WERI-Rb-1 (cell line): ENCODE data around the gene NDUFA9.

Experiments
- DNase-seq: peaks from one replicate; pipeline ENCODE4 v3.0.0-alpha.2; 2020
- H3K27ac ChIP-seq: fragments of 250-450 bp; sonication (Bioruptor Pico); 2 replicates; pipeline ENCODE4 v1.5.1; 2020; ENCODE audit warnings: mild to moderate bottlenecking, moderate library complexity
- H3K27me3 ChIP-seq: fragments of 250-450 bp; sonication (Bioruptor Pico); 2 replicates; pipeline ENCODE4 v1.5.1; 2021; ENCODE audit warnings: mild to moderate bottlenecking, low read depth, moderate library complexity; ENCODE audit not compliant: insufficient read depth, severe bottlenecking
- H3K36me3 ChIP-seq: fragments of 250-450 bp; sonication (Bioruptor Pico); 2 replicates; pipeline ENCODE4 v1.5.1; 2020; ENCODE audit warnings: mild to moderate bottlenecking, moderate library complexity
- H3K4me3 ChIP-seq: 2 replicates; pipeline ENCODE4 v1.5.1; 2011; ENCODE audit warnings: low read depth, mild to moderate bottlenecking, control low read depth, low read length
- H3K9me3 ChIP-seq: fragments of 250-450 bp; sonication (Bioruptor Pico); 2 replicates; pipeline ENCODE4 v1.5.1; 2021; ENCODE audit warnings: mild to moderate bottlenecking, moderate library complexity; ENCODE audit not compliant: severe bottlenecking
- TF ChIP-seq, protein P1 (sequence below): IDR thresholded peaks from 2 replicates; pipeline ENCODE4 v1.5.1; 2011; ENCODE audit warnings: low read depth, mild to moderate bottlenecking, control low read depth, inconsistent platforms, low read length

Gene NDUFA9

DNA sequence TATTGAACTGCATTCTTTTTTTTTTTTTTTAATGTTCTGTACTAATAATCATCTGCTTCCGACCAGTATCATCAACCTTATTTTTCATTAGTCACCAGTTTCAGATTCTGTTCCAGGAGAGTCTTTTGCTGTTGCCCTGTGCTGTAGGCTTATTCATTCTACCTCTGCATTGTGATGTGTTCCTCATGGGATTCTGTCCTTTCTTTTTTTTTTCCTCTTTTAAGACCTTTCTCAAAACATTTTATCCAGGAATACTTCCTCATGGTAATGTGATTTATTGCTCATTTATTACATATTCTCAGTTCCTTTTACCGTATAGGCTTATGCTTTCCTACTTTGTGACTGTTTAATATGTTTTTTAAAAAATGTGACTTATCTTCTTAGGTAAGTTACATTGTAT is 4.8 kb downstream of the NDUFA9 start:
- no peaks in the 10 kb centered on the region for H3K27me3 ChIP-seq
- TF ChIP-seq, protein P1, sequence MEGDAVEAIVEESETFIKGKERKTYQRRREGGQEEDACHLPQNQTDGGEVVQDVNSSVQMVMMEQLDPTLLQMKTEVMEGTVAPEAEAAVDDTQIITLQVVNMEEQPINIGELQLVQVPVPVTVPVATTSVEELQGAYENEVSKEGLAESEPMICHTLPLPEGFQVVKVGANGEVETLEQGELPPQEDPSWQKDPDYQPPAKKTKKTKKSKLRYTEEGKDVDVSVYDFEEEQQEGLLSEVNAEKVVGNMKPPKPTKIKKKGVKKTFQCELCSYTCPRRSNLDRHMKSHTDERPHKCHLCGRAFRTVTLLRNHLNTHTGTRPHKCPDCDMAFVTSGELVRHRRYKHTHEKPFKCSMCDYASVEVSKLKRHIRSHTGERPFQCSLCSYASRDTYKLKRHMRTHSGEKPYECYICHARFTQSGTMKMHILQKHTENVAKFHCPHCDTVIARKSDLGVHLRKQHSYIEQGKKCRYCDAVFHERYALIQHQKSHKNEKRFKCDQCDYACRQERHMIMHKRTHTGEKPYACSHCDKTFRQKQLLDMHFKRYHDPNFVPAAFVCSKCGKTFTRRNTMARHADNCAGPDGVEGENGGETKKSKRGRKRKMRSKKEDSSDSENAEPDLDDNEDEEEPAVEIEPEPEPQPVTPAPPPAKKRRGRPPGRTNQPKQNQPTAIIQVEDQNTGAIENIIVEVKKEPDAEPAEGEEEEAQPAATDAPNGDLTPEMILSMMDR = no peak
- H3K36me3 ChIP-seq = peaks cover 47% of the 10 kb centered on the region
- no peaks in the 10 kb centered on the region for H3K9me3 ChIP-seq
- no peak overlapping the region for H3K27ac ChIP-seq
- no peak overlapping the region for H3K4me3 ChIP-seq
- DNase-seq = no peak

DNA sequence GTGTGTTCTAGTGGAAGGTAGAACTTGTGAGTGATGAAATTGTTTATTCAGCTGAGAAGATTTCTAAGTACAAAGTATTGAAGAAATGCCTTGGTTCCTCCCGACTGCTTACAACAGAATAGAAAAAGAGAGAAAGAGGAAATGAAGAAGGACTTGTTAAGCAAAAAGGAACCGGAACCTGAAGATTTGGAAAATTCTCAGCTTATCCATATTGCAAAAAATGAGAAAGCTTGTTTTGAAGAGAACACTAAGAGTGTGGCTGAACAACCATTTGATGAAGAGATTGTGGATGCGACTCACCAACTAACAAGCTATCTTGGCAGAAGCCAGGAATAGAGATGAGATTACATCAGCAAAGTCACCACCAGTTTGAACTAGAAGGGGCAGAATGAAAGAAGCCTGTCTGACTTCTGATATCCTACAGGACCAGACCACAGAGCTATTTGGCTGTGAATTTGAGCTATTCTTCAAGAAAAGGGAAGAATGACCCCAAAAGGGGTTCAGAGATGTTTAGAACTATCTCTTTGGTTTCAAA is 15.1 kb downstream of the NDUFA9 start:
- H3K36me3 ChIP-seq = peaks cover 89% of the 10 kb centered on the region
- H3K9me3 ChIP-seq = no peaks in the 10 kb centered on the region
- no peaks in the 10 kb centered on the region for H3K27me3 ChIP-seq
- H3K4me3 ChIP-seq = no peak overlapping the region
- TF ChIP-seq, protein P1 = no peak
- no peak overlapping the region for H3K27ac ChIP-seq
- no peak for DNase-seq

DNA sequence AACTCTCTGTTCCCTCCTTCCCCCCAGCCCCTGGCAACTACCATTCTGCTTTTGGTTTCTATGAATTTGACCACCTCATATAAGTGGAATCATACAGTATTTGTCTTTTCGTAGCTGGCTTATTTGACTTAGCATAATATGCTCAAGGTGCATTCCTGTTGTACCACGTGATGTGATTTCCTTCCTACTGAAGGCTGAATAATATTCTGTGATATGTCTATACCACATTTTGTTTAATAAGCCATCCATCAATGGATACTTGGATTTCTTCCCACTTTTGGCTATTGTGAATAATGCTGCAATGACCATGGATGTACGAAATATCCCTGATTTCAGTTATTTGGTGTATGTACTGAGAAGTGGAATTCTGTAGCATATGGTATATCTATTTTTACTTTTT is 16.3 kb downstream of the NDUFA9 start:
- Histone ChIP-seq H3K36me3 (peaks cover 89% of the 10 kb centered on the region), H3K27me3 (no peaks in the 10 kb centered on the region), H3K9me3 (no peaks in the 10 kb centered on the region), H3K4me3 (no peak overlapping the region), H3K27ac (no peak overlapping the region)
- DNase-seq = no peak
- TF ChIP-seq, protein P1 = no peak

DNA sequence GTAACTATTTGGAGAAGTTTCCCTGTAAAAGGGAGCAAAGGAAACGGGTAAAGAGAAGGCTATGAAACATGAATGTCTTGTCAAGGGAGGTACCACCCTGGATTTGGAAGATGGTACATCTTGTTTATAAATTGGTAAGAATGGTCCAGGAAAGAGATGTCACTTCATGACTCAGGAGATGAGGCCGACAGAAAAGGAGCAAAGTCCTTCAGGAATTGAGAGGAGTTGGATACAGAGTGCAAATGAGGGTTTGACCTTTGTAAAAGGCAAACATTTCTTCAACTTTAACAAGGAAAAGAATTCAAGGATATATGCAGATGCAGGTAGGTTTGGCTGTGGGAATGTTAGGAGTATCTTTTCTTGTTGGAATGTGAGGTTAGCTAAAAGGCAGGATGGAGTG is 30.8 kb downstream of the NDUFA9 start:
- peaks cover 21% of the 10 kb centered on the region for H3K36me3 ChIP-seq
- H3K9me3 ChIP-seq = peaks cover 4% of the 10 kb centered on the region
- no peak for DNase-seq
- H3K27me3 ChIP-seq = no peaks in the 10 kb centered on the region
- TF ChIP-seq, protein P1 = no peak
- no peak overlapping the region for H3K27ac ChIP-seq
- no peak overlapping the region for H3K4me3 ChIP-seq

DNA sequence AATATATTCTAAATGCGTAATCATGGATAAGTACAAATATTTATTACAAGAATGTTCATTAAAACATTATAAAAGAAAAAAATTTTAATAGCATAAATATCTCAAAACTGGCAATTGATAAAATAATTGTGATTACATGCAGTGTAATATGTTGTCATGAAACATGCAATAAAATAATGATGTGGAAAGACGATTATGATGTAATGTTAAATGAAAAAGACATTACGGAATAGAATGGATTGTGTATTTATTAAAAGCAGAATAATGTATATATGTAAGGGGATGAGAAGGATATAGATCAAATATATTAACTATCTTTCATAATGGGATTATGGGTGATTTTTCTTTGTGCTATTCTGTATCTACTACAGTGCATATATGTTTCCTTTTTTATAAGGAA is 32.8 kb downstream of the NDUFA9 start:
- peaks cover 4% of the 10 kb centered on the region for H3K9me3 ChIP-seq
- TF ChIP-seq, protein P1 = no peak
- H3K4me3 ChIP-seq = no peak overlapping the region
- H3K27me3 ChIP-seq = no peaks in the 10 kb centered on the region
- H3K27ac ChIP-seq = no peak overlapping the region
- peaks cover 39% of the 10 kb centered on the region for H3K36me3 ChIP-seq
- DNase-seq = no peak

DNA sequence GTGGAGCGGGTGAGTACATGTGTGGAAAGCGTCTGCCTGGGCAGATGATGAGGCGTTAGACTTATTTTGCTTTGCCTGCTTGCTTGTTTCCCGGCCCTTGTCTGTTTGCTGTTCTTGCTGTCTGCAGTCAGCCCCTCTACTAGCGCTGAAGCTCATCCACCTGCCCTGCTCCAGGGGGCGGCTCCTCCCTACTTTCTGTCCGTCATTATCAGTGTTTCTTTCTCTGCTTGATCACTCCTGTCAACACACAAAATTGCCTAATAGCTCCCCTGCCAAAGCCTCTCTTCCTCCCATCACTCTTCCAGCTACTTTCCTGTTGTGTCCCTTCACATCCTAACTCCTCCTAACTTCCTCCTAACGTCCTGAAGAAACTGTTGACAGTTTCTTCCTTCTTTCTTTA is 36.4 kb downstream of the NDUFA9 start:
- Histone ChIP-seq H3K4me3 (no peak overlapping the region), H3K36me3 (peaks cover 62% of the 10 kb centered on the region), H3K27me3 (no peaks in the 10 kb centered on the region), H3K27ac (no peak overlapping the region), H3K9me3 (no peaks in the 10 kb centered on the region)
- TF ChIP-seq, protein P1 = no peak
- DNase-seq = peak; percentile 9
